ENCODE results near the gene CALY. TPM values are rescaled to one million over a fixed set of nuclear protein-coding genes. Genes with fewer than 3 reads are reported as not detected.

The CALY gene
- total RNA-seq, result not detected in 2 replicates

DNA sequence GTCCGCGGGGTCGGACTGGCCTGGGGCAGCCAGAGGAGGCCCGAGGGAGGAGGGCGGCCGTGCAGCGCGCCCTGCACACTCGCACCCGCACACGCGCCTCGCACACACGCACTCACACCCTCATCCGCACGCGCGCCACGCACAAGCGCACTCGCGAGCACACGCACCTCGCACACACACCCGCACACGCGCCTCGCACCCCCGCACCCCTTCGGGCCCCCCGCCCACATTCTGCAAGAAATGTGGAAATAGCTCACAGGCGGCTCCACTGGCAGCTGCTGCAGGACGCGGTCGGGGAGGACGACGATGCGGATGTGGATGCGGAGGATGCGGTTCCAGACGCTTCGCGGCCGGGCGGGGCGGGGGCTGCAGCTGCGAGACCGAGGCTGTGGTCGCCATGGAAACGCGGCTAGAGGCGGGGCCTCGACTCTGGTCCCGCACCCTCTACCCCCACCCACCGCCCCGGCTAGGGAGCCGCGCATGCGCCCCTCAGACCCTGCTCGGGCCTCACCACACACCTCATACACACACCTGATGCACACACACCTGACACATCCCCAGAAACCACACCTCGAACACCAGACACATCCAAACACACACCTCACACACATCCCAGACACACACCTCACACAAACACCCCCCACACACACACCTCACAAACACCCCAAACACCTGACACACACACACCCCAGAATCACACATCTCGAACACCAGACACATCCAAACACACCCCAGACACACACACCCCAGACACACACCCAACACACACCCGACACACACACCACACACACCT lies at the start of gene CALY:
Gene CALY (minus strand): TSS at position 320 of the 793 bp plus-strand sequence. CDS start 7,907 bp downstream, outside the sequence.

GRCh38 chr10:133379152-133379800 lies 42.6 kb upstream of the CALY start, which contains the start of gene PAOX:
PAOX (plus strand) TSS chr10:133379262; CDS start chr10:133379317, 55 bp downstream.

DNA sequence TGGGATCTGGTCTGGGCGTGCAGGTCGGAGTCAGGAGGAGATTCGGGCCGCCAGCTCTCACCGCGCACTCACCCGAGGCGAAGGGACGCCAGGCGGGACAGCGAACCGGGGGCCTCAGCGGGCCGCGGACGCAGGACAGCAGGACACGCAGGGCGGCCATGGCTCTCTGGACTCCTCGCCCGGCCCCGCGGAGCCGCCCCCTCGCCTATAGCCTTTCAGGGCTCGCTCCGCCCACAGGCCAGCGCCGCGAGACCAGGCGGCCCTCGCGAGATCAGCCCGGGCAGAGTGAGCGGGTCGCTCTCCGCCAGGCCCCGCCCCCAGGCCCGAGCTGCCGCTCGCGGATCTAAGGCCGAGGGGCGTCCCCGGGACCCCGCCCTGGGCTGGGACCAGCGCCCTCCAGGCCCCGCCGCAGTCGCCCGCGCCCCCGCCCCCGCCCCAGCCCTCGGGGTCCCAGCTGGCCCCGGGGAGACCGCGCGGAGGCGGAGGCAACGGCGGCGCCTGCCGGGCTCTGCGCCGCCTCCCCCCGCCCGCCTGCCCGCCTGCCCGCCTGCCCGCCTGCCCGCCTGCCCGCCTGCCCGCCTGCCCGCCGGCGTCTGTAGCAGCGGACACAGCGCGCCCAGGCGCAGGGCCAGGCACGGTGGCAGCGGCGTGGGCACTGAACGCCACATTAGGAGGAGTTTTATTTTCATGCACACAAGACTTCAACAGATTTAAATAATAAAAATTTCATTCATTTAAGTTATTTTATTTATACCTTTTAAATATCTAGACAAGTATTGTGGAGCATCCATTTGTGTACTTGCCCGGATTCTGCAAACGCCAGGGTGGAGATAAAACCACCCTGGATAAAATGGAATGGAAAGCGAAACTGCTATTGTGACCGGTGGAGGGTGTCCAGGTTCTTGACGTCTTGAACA lies 36.7 kb upstream of the CALY start, which contains the start of gene ECHS1:
Gene ECHS1 (minus strand): TSS at position 181 of the 917 bp plus-strand sequence. CDS start 21 bp downstream, at position 160.

DNA sequence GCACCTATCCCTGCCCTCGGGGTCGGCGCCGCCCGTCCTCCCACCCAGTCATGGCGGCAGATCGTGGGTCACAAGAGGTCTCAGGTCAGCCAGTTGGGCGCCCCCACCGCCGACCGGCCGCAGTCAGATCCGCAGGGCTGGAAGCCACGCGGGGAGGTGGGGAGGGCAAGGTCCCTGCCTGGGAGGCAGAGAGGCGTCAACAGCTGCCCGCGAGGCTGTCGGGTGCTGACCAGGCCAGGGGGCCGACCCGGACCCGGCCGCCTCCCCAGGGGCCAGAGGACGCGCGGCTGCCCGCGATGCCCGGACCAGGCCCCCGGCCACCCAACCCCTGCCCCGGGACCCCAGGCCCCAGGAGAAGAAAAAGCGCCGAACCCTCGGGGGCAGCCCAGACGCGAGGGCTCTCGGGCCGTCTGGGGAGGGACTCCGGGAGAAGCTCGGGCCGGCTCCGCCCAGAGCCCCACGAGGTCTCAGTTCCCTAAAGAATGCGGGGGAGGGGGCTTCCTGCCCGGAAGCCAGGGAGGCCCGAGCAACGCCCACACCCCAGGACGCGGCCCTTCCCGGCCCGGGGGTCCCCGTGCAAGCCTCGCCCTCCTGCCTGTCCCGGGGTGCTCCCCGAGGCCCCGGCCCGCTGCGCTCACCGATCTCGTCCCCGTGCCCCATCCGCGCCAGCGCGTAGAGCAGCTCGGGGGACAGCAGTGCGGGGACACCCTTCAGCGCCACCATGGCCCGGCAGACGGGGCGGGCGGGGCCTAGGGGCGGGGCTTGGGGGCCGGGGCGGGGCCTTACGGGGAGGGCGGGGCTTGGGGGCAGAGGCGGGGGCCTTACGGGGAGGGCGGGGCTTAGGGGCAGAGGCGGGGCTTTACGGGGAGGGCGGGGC lies 20.8 kb upstream of the CALY start, which contains the start of gene FUOM:
Gene FUOM (minus strand): TSS at position 735 of the 877 bp plus-strand sequence. CDS start 12 bp downstream, at position 723.

DNA sequence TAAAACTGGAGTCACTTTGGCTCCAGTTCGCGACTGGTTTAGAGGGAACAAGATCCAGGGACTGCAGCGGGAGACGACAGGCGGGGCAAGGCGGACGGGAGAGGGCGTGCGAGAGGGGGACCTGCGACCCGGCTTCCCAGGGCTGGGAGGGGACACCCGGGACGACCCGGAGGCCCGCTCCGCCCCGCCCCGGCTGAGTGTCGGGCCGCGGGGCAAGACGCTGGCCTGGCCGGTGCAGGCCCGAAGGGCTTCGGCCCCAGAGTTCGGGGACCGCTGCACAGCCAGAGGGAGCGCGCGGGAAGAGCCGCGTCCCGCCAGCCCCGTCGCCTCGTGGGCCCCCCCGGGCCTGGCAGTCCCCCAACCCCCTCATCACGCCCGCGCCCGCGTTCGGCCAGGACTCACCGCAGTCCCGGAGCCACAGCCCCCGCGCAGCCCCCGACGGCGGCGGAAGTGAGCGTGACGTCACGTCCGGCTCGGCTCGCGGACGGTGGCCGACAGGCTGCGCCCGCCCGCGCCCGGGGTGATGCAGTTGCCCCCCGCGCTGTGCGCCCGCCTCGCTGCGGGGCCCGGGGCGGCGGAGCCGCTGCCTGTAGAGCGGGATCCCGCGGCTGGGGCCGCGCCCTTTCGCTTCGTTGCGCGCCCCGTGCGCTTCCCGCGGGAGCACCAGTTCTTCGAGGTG lies 28.1 kb downstream of the CALY start, which contains the start of the genes TUBGCP2 and ZNF511:
Gene TUBGCP2 (minus strand): TSS at position 452 of the 679 bp plus-strand sequence. CDS start 5,931 bp downstream, outside the sequence.
Gene ZNF511 (plus strand): TSS at position 494 of the 679 bp plus-strand sequence. CDS start 30 bp downstream, at position 524.

GRCh38 chr10:133276435-133277201 lies 60.1 kb downstream of the CALY start, which contains the start of gene ADAM8:
ADAM8 (minus strand) TSS chr10:133276868; CDS start chr10:133276817, 51 bp downstream.

Other genes starting within 250 kb of the CALY start
- not detected in 2 replicates for gene ADGRA1, start 249.0 kb downstream of the CALY start, total RNA-seq
- gene KNDC1, start 176.7 kb downstream of the CALY start, total RNA-seq, result 0.12 and 0.26 TPM in 2 replicates
- not detected in 2 replicates for gene UTF1, start 106.7 kb downstream of the CALY start, total RNA-seq
- gene VENTX, start 99.0 kb downstream of the CALY start, total RNA-seq, result not detected in 2 replicates
- gene ADAM8, start 60.0 kb downstream of the CALY start, total RNA-seq, result 0.87 and 1.3 TPM in 2 replicates
- 66.4 and 71.7 TPM in 2 replicates for gene TUBGCP2, start 28.0 kb downstream of the CALY start, total RNA-seq
- 18.4 and 21.8 TPM in 2 replicates for gene ZNF511, start 28.0 kb downstream of the CALY start, total RNA-seq
- gene PRAP1, start 10.5 kb upstream of the CALY start, total RNA-seq, result not detected in 2 replicates
- 6.1 and 9.5 TPM in 2 replicates for gene FUOM, start 21.1 kb upstream of the CALY start, total RNA-seq
- gene ECHS1, start 36.5 kb upstream of the CALY start, total RNA-seq, result 60.6 and 65.6 TPM in 2 replicates
- 4.2 and 5.4 TPM in 2 replicates for gene PAOX, start 42.4 kb upstream of the CALY start, total RNA-seq
- 19.3 and 23.1 TPM in 2 replicates for gene MTG1, start 57.3 kb upstream of the CALY start, total RNA-seq
- 0.12 and 0.13 TPM in 2 replicates for gene SPRN, start 87.7 kb upstream of the CALY start, total RNA-seq
- gene SCART1, start 117.0 kb upstream of the CALY start, total RNA-seq, result 3.3 TPM in 2 replicates
- 0.40 and 0.56 TPM in 2 replicates for gene CYP2E1, start 190.5 kb upstream of the CALY start, total RNA-seq
- 0.19 TPM in 1 of 2 replicates, not detected in the other for gene SYCE1, start 228.7 kb upstream of the CALY start, total RNA-seq

All from aortic smooth muscle cell (primary cell).